CD14-positive monocyte (primary cell): ENCODE measurements around the gene BLOC1S1. TPM values are rescaled to one million over a fixed set of nuclear protein-coding genes. Genes with fewer than 3 reads are reported as not detected.

ENCODE experiments used
- DNase-seq, 3 donors: peaks; one replicate each; pipeline ENCODE4 v3.0.0-alpha.2; 2011 to 2022
- H2AFZ ChIP-seq: 2 replicates; pipeline ENCODE4 v1.6.0; 2012; ENCODE audit warnings: mild to moderate bottlenecking, low read depth, low read length, inconsistent platforms; ENCODE audit not compliant: insufficient read depth, poor library complexity, severe bottlenecking
- H3K27ac ChIP-seq, 2 donors: 1 replicate in 1 of 2; 2 replicates in 1 of 2; pipeline ENCODE4 v1.5.1; 2012 to 2013; ENCODE audit warnings: low read length in 2 of 2, control low read depth in 1 of 2, inconsistent platforms in 1 of 2, low read depth in 1 of 2, mild to moderate bottlenecking in 1 of 2
- H3K27me3 ChIP-seq, 2 donors: one replicate each; pipeline versions ENCODE4 v1.6.0 to v1.6.1; 2011 to 2013; ENCODE audit warnings: low read length in 2 of 2; ENCODE audit not compliant: control insufficient read depth in 2 of 2, insufficient read depth in 2 of 2
- H3K36me3 ChIP-seq, 2 donors: replicated peaks in 1 of 2; 1 replicate in 1 of 2; 2 replicates in 1 of 2; pipeline versions ENCODE4 v1.5.1 to v1.6.1; 2012 to 2013; ENCODE audit warnings: low read length in 2 of 2, control low read depth in 1 of 2, inconsistent platforms in 1 of 2, mild to moderate bottlenecking in 1 of 2; ENCODE audit not compliant: insufficient read depth in 2 of 2, control insufficient read depth in 1 of 2
- H3K4me1 ChIP-seq, 2 donors: 1 replicate in 1 of 2; 2 replicates in 1 of 2; pipeline versions ENCODE4 v1.5.1 to v1.6.1; 2012 to 2013; ENCODE audit warnings: low read length in 2 of 2, control low read depth in 1 of 2, inconsistent platforms in 1 of 2, mild to moderate bottlenecking in 1 of 2, moderate library complexity in 1 of 2; ENCODE audit not compliant: insufficient read depth in 2 of 2, control insufficient read depth in 1 of 2
- H3K4me2 ChIP-seq: replicated peaks from 2 replicates; pipeline ENCODE3; 2012; ENCODE audit warnings: low read length, moderate library complexity, mild to moderate bottlenecking; ENCODE audit not compliant: poor library complexity, severe bottlenecking; ENCODE audit errors: extremely low read depth
- H3K4me3 ChIP-seq, 3 experiments: fragments of 200-600 bp in 1 of 3; sonication (generic) in 1 of 3; replicated peaks in 1 of 3; 1 replicate in 2 of 3; 2 replicates in 1 of 3; pipeline ENCODE4 v1.5.1; 2011 to 2013; ENCODE audit warnings: low read length in 3 of 3, mild to moderate bottlenecking in 3 of 3, control low read depth in 2 of 3, low read depth in 2 of 3, inconsistent platforms in 1 of 3, moderate library complexity in 1 of 3
- H3K79me2 ChIP-seq: 2 replicates; pipeline ENCODE4 v1.6.0; 2012; ENCODE audit warnings: mild to moderate bottlenecking, control low read depth, inconsistent platforms, low read length, moderate library complexity; ENCODE audit not compliant: insufficient read depth
- H3K9ac ChIP-seq: 2 replicates; pipeline ENCODE4 v1.6.0; 2017; ENCODE audit warnings: low read length, mild to moderate bottlenecking; ENCODE audit not compliant: insufficient read depth, poor library complexity, severe bottlenecking
- H3K9me3 ChIP-seq, 2 donors: replicated peaks in 1 of 2; 1 replicate in 1 of 2; 2 replicates in 1 of 2; pipeline versions ENCODE4 v1.5.1 to v1.6.1; 2012 to 2013; ENCODE audit warnings: low read length in 2 of 2, control low read depth in 1 of 2; ENCODE audit not compliant: control insufficient read depth in 1 of 2, insufficient read depth in 1 of 2
- H4K20me1 ChIP-seq: 2 replicates; pipeline ENCODE4 v1.6.0; 2012; ENCODE audit warnings: mild to moderate bottlenecking, low read length, control low read depth, moderate library complexity; ENCODE audit not compliant: insufficient read depth
- H3K27ac Mint-ChIP-seq, 7 donors: one replicate each; pipeline ENCODE4 v1.8.0; 2020; ENCODE audit warnings: mild to moderate bottlenecking in 7 of 7, mixed read lengths in 7 of 7, moderate library complexity in 6 of 7, inconsistent platforms in 2 of 7
- H3K27me3 Mint-ChIP-seq, 3 donors: one replicate each; pipeline ENCODE4 v1.8.0; 2021 to 2022; ENCODE audit warnings: low read depth in 3 of 3, mild to moderate bottlenecking in 3 of 3, mixed read lengths in 3 of 3, moderate library complexity in 3 of 3, inconsistent platforms in 1 of 3
- H3K36me3 Mint-ChIP-seq, 2 donors: one replicate each; pipeline ENCODE4 v1.8.0; 2020; ENCODE audit warnings: mixed read lengths in 2 of 2, inconsistent platforms in 1 of 2, mild to moderate bottlenecking in 1 of 2
- H3K4me1 Mint-ChIP-seq: one replicate; pipeline ENCODE4 v1.8.0; 2020; ENCODE audit warnings: mild to moderate bottlenecking, mixed read lengths
- H3K4me3 Mint-ChIP-seq, 2 donors: one replicate each; pipeline ENCODE4 v1.8.0; 2020; ENCODE audit warnings: mild to moderate bottlenecking in 2 of 2, mixed read lengths in 2 of 2, moderate library complexity in 1 of 2
- H3K9me3 Mint-ChIP-seq, 7 donors: one replicate each; pipeline ENCODE4 v1.8.0; 2020 to 2022; ENCODE audit warnings: mixed read lengths in 7 of 7, mild to moderate bottlenecking in 6 of 7, moderate library complexity in 6 of 7, inconsistent platforms in 2 of 7
- CTCF ChIP-seq: fragments of 200-600 bp; IDR thresholded peaks from one replicate; pipeline ENCODE4 v1.8.0; 2022; ENCODE audit warnings: antibody characterized with exemption, mild to moderate bottlenecking
- WGBS: methylation state at CpG from one replicate; pipeline ENCODE4 v1.1.5; 2013; ENCODE audit warnings: missing lambda C conversion rate; ENCODE audit not compliant: insufficient coverage; 5-methylcytosine and 5-hydroxymethylcytosine counted together
- intact Hi-C, 2 donors: fragments of 100-400 bp; cut with micrococcal nuclease; formaldehyde crosslinking; loops; one replicate each; pipeline versions ENCODE4 v1.15.0 to v1.15.1; 2023
- polyA plus RNA-seq, 3 donors: library from polyadenylated mRNA; depleted of rRNA in 1 of 3; unstranded in 2 of 3; stranded (reverse) in 1 of 3; fragments of 300-500 nt in 2 of 3; fragments of >200 nt in 1 of 3; fragmentation: Illumina TruSeq in 2 of 3; gene quantifications; 1 replicate in 2 of 3; 2 replicates in 1 of 3; pipeline ENCODE4 v1.2.3, GENCODE V29; 2012 to 2021

BLOC1S1 gene
- polyA plus RNA-seq, 3 donors: 222 to 358 (median 223) TPM

GRCh38 chr12:55681142-55682077, 34.4 kb upstream of the BLOC1S1 start:
- Histone ChIP-seq H3K4me1 (peaks cover 28 to 36% of the 10 kb centered on the region in 2 donors), H3K79me2 (no peaks in the 10 kb centered on the region), H4K20me1 (no peaks in the 10 kb centered on the region), H3K27me3 (no peaks in the 10 kb centered on the region), H3K9me3 (no peaks in the 10 kb centered on the region), H3K4me2 (peak overlapping the region; percentile 67), H3K9ac (peak overlapping the region; percentile 17), H3K4me3 (peak overlapping the region; percentile 1 to 60 (median 31)), H3K36me3 (no peaks in the 10 kb centered on the region), H3K27ac (no peak overlapping the region), H2AFZ (peak overlapping the region; percentile 79)
- DNase-seq: peak; percentile 17 to 47 (median 34)
- H3K27me3 Mint-ChIP-seq: peaks cover 4 to 7% (median 4%) of the 10 kb centered on the region in 3 donors
- 15% methylated on average over 12 of the region's 17 CpGs for WGBS
- peak overlapping the region; percentile 72 to 93 for H3K4me3 Mint-ChIP-seq
- peak; percentile 36 for TF ChIP-seq CTCF
- peaks cover 0 to 5% of the 10 kb centered on the region in 2 donors for H3K36me3 Mint-ChIP-seq
- peak overlapping the region in 4 of 7 donors; percentile 26 to 85 (median 72) for H3K27ac Mint-ChIP-seq
- intact Hi-C loops: loop anchor here in 1 of 2 donors (5.0 kb wide), 1 partner anchor 36 kb away; the partner anchor contains the start of gene BLOC1S1
- H3K4me1 Mint-ChIP-seq: peaks cover 38% of the 10 kb centered on the region
- H3K9me3 Mint-ChIP-seq: no peaks in the 10 kb centered on the region

GRCh38 chr12:55682087-55682796, 33.6 kb upstream of the BLOC1S1 start:
- H3K27ac ChIP-seq: no peak overlapping the region
- peak overlapping the region; percentile 1 to 60 (median 31) for H3K4me3 ChIP-seq
- peaks cover 0 to 5% of the 10 kb centered on the region in 2 donors for H3K36me3 Mint-ChIP-seq
- peak overlapping the region; percentile 72 to 93 for H3K4me3 Mint-ChIP-seq
- H3K4me2 ChIP-seq: peak overlapping the region; percentile 67
- intact Hi-C loops: loop anchor here in 1 of 2 donors (5.0 kb wide), 1 partner anchor 35 kb away; the partner anchor contains the start of gene BLOC1S1
- 75% methylated on average over 3 of the region's 13 CpGs for WGBS
- H3K27ac Mint-ChIP-seq: peak overlapping the region in 2 of 7 donors; percentile 37 to 72
- H3K36me3 ChIP-seq: no peaks in the 10 kb centered on the region
- no peaks in the 10 kb centered on the region for H3K9me3 Mint-ChIP-seq
- H3K9ac ChIP-seq: peak overlapping the region; percentile 17
- H3K9me3 ChIP-seq: no peaks in the 10 kb centered on the region
- peaks cover 32% of the 10 kb centered on the region for H3K4me1 Mint-ChIP-seq
- DNase-seq: no peak
- no peaks in the 10 kb centered on the region for H4K20me1 ChIP-seq
- H3K27me3 ChIP-seq: no peaks in the 10 kb centered on the region
- no peak for TF ChIP-seq CTCF
- peaks cover 4 to 7% (median 6%) of the 10 kb centered on the region in 3 donors for H3K27me3 Mint-ChIP-seq
- peaks cover 20 to 27% of the 10 kb centered on the region in 2 donors for H3K4me1 ChIP-seq
- H3K79me2 ChIP-seq: no peaks in the 10 kb centered on the region
- H2AFZ ChIP-seq: peak overlapping the region; percentile 79
